CD4-positive, CD25-positive, alpha-beta regulatory T cell (primary cell): ENCODE measurements around the gene ATRN. TPM values are rescaled to one million over a fixed set of nuclear protein-coding genes. Genes with fewer than 3 reads are reported as not detected.
"Not testable (repeated sequence)": the region's sequence is repeated elsewhere in the genome, so short reads cannot be mapped to it uniquely, and the experiment has no call there.

Experiments used
- ATAC-seq, 2 donors: fragments of 150-1000 bp; cut with Tn5 transposase; one replicate each; pipeline ENCODE4 v1.10.0; 2021; ENCODE audit warnings: low read depth in 2 of 2, moderate number of reproducible peaks in 2 of 2, moderate library complexity in 1 of 2
- DNase-seq, 3 donors: peaks; one replicate each; pipeline versions ENCODE4 v3.0.0 to v3.0.0-alpha.2; 2012 to 2022; ENCODE audit warnings: mixed read lengths in 1 of 3
- H3K27ac ChIP-seq: one replicate; pipeline ENCODE4 v1.7.0; 2013; ENCODE audit warnings: mild to moderate bottlenecking, low read length; ENCODE audit not compliant: insufficient read depth, poor library complexity, severe bottlenecking
- H3K27me3 ChIP-seq: one replicate; pipeline ENCODE4 v1.7.0; 2013; ENCODE audit warnings: low read length; ENCODE audit not compliant: control insufficient read depth, insufficient read depth
- H3K36me3 ChIP-seq: one replicate; pipeline ENCODE4 v1.7.0; 2013; ENCODE audit warnings: mild to moderate bottlenecking, low read length, moderate library complexity; ENCODE audit not compliant: control insufficient read depth, insufficient read depth
- H3K4me1 ChIP-seq: 2 replicates; pipeline ENCODE4 v1.7.0; 2013; ENCODE audit warnings: mild to moderate bottlenecking, low read length; ENCODE audit not compliant: insufficient read depth, control insufficient read depth, poor library complexity, severe bottlenecking
- H3K4me3 ChIP-seq: one replicate; pipeline ENCODE4 v1.7.0; 2013; ENCODE audit warnings: low read depth, mild to moderate bottlenecking, low read length, moderate library complexity
- H3K9me3 ChIP-seq, 2 experiments: 1 replicate in 1 of 2; 2 replicates in 1 of 2; pipeline ENCODE4 v1.7.0; 2013; ENCODE audit warnings: low read length in 2 of 2, mild to moderate bottlenecking in 1 of 2, moderate library complexity in 1 of 2; ENCODE audit not compliant: control insufficient read depth in 2 of 2
- H3K27ac Mint-ChIP-seq, 3 donors: one replicate each; pipeline ENCODE4 v1.8.0; 2020 to 2022; ENCODE audit warnings: mild to moderate bottlenecking in 3 of 3, mixed read lengths in 3 of 3, moderate library complexity in 2 of 3
- H3K27me3 Mint-ChIP-seq: one replicate; pipeline ENCODE4 v1.8.0; 2022; ENCODE audit warnings: mild to moderate bottlenecking, mixed read lengths
- H3K36me3 Mint-ChIP-seq: one replicate; pipeline ENCODE4 v1.8.0; 2020; ENCODE audit warnings: mixed read lengths
- H3K4me1 Mint-ChIP-seq, 4 donors: one replicate each; pipeline ENCODE4 v1.8.0; 2020 to 2022; ENCODE audit warnings: mixed read lengths in 4 of 4, mild to moderate bottlenecking in 1 of 4
- H3K4me3 Mint-ChIP-seq, 4 donors: one replicate each; pipeline ENCODE4 v1.8.0; 2020 to 2022; ENCODE audit warnings: mild to moderate bottlenecking in 4 of 4, mixed read lengths in 4 of 4, moderate library complexity in 3 of 4
- H3K9me3 Mint-ChIP-seq, 7 donors: one replicate each; pipeline ENCODE4 v1.8.0; 2020 to 2022; ENCODE audit warnings: mixed read lengths in 7 of 7, mild to moderate bottlenecking in 3 of 7, moderate library complexity in 2 of 7
- polyA plus RNA-seq, 4 donors: library from polyadenylated mRNA; unstranded; fragments of 300-500 nt; fragmentation: Illumina TruSeq; gene quantifications; one replicate each; pipeline ENCODE4 v1.2.3, GENCODE V29; 2021
- total RNA-seq: library from RNA; stranded (reverse); gene quantifications from one replicate; pipeline ENCODE4 v1.2.3, GENCODE V29; 2022

ATRN gene
- total and polyA plus RNA-seq, 5 donors from 2014 or later, result 5.9 to 12.9 (median 7.5) TPM

GRCh38 chr20:3494218-3494617 lies 23.4 kb downstream of the ATRN start:
- no peak overlapping the region for H3K27ac Mint-ChIP-seq
- Histone ChIP-seq H3K27ac (no peak overlapping the region), H3K36me3 (peaks cover 2% of the 10 kb centered on the region), H3K4me1 (no peaks in the 10 kb centered on the region), H3K4me3 (no peak overlapping the region), H3K27me3 (no peaks in the 10 kb centered on the region), H3K9me3 (no peaks in the 10 kb centered on the region)
- no peaks in the 10 kb centered on the region for H3K27me3 Mint-ChIP-seq
- peaks cover 14% of the 10 kb centered on the region for H3K36me3 Mint-ChIP-seq
- no peak overlapping the region for H3K4me3 Mint-ChIP-seq
- peaks cover 0 to 23% (median 12%) of the 10 kb centered on the region in 4 donors for H3K4me1 Mint-ChIP-seq
- ATAC-seq (no peak), DNase-seq (no peak)
- peaks cover 0 to 8% (median 4%) of the 10 kb centered on the region in 7 donors for H3K9me3 Mint-ChIP-seq

GRCh38 chr20:3502878-3503277 lies 32.1 kb downstream of the ATRN start:
- Histone ChIP-seq H3K4me3 (no peak overlapping the region), H3K27ac (no peak overlapping the region), H3K4me1 (no peaks in the 10 kb centered on the region), H3K27me3 (no peaks in the 10 kb centered on the region), H3K36me3 (no peaks in the 10 kb centered on the region), H3K9me3 (no peaks in the 10 kb centered on the region)
- Mint-ChIP-seq H3K27ac (no peak overlapping the region), H3K36me3 (peaks cover 6% of the 10 kb centered on the region), H3K4me1 (peaks cover 0 to 16% (median 3%) of the 10 kb centered on the region in 4 donors), H3K9me3 (no peaks in the 10 kb centered on the region), H3K27me3 (peaks cover 4% of the 10 kb centered on the region), H3K4me3 (no peak overlapping the region)
- no peak for ATAC-seq
- DNase-seq, result no peak

GRCh38 chr20:3505148-3505547 lies 34.3 kb downstream of the ATRN start:
- Mint-ChIP-seq H3K27ac (no peak overlapping the region), H3K4me3 (no peak overlapping the region), H3K9me3 (peaks cover 0 to 4% (median 0%) of the 10 kb centered on the region in 7 donors), H3K36me3 (peaks cover 6% of the 10 kb centered on the region), H3K27me3 (peaks cover 4% of the 10 kb centered on the region), H3K4me1 (peaks cover 4 to 24% (median 12%) of the 10 kb centered on the region in 4 donors)
- no peaks in the 10 kb centered on the region for H3K27me3 ChIP-seq
- no peaks in the 10 kb centered on the region for H3K36me3 ChIP-seq
- H3K4me1 ChIP-seq, result no peaks in the 10 kb centered on the region
- no peak for DNase-seq
- no peak for ATAC-seq
- H3K27ac ChIP-seq, result no peak overlapping the region
- no peaks in the 10 kb centered on the region for H3K9me3 ChIP-seq
- H3K4me3 ChIP-seq, result no peak overlapping the region

- H3K9me3 Mint-ChIP-seq, result peaks cover 0 to 4% (median 0%) of the 10 kb centered on the region in 7 donors
- peaks cover 4 to 29% (median 9%) of the 10 kb centered on the region in 4 donors for H3K4me1 Mint-ChIP-seq
- Histone ChIP-seq H3K36me3 (no peaks in the 10 kb centered on the region), H3K27ac (no peak overlapping the region), H3K9me3 (no peaks in the 10 kb centered on the region), H3K27me3 (no peaks in the 10 kb centered on the region), H3K4me3 (no peak overlapping the region), H3K4me1 (no peaks in the 10 kb centered on the region)
- peaks cover 4% of the 10 kb centered on the region for H3K36me3 Mint-ChIP-seq
- ATAC-seq (no peak), DNase-seq (no peak)
- H3K4me3 Mint-ChIP-seq, result no peak overlapping the region
- H3K27ac Mint-ChIP-seq, result no peak overlapping the region
- no peaks in the 10 kb centered on the region for H3K27me3 Mint-ChIP-seq
These were observed 38.2 kb downstream of the ATRN start for GRCh38 chr20:3509064-3509463.

GRCh38 chr20:3510110-3510509 lies 39.3 kb downstream of the ATRN start:
- Histone ChIP-seq H3K4me1 (no peaks in the 10 kb centered on the region), H3K27ac (no peak overlapping the region), H3K9me3 (no peaks in the 10 kb centered on the region), H3K27me3 (no peaks in the 10 kb centered on the region), H3K4me3 (no peak overlapping the region), H3K36me3 (no peaks in the 10 kb centered on the region)
- H3K9me3 Mint-ChIP-seq, result peaks cover 0 to 4% (median 0%) of the 10 kb centered on the region in 7 donors
- no peaks in the 10 kb centered on the region for H3K27me3 Mint-ChIP-seq
- DNase-seq, result no peak
- no peak for ATAC-seq
- H3K4me1 Mint-ChIP-seq, result peaks cover 6 to 28% (median 10%) of the 10 kb centered on the region in 4 donors
- H3K36me3 Mint-ChIP-seq, result peaks cover 6% of the 10 kb centered on the region
- no peak overlapping the region for H3K4me3 Mint-ChIP-seq
- no peak overlapping the region for H3K27ac Mint-ChIP-seq

GRCh38 chr20:3512239-3512638 lies 41.4 kb downstream of the ATRN start:
- Mint-ChIP-seq H3K4me1 (peaks cover 9 to 13% (median 11%) of the 10 kb centered on the region in 4 donors), H3K36me3 (peaks cover 14% of the 10 kb centered on the region)
- ATAC-seq, H3K36me3 ChIP-seq, H3K27me3 Mint-ChIP-seq, H3K4me1 ChIP-seq, H3K4me3 Mint-ChIP-seq, H3K9me3 ChIP-seq, DNase-seq, H3K27me3 ChIP-seq, H3K4me3 ChIP-seq, H3K27ac Mint-ChIP-seq, H3K9me3 Mint-ChIP-seq, H3K27ac ChIP-seq: not testable (repeated sequence)

- H3K9me3 ChIP-seq, result no peaks in the 10 kb centered on the region
- Mint-ChIP-seq H3K4me3 (no peak overlapping the region), H3K36me3 (peaks cover 12% of the 10 kb centered on the region), H3K27me3 (no peaks in the 10 kb centered on the region), H3K9me3 (peaks cover 0 to 5% (median 0%) of the 10 kb centered on the region in 7 donors), H3K4me1 (peaks cover 1 to 8% (median 6%) of the 10 kb centered on the region in 4 donors), H3K27ac (no peak overlapping the region)
- H3K36me3 ChIP-seq, result no peaks in the 10 kb centered on the region
- DNase-seq (no peak), ATAC-seq (no peak)
- H3K27me3 ChIP-seq, result no peaks in the 10 kb centered on the region
- H3K4me1 ChIP-seq, result no peaks in the 10 kb centered on the region
- no peak overlapping the region for H3K27ac ChIP-seq
- no peak overlapping the region for H3K4me3 ChIP-seq
These were observed 43.3 kb downstream of the ATRN start for GRCh38 chr20:3514012-3514642.
